Cerebellar cortex (tissue), 1 donor: ENCODE results near the gene MYRF.

ENCODE experiments used
- DNase-seq: peaks from one replicate; pipeline ENCODE4 v3.0.0-alpha.2; 2015; ENCODE audit warnings: low spot score

The MYRF gene

GRCh38 chr11:61718621-61719302, 33.7 kb upstream of the MYRF start:
- no peak for DNase-seq

GRCh38 chr11:61719978-61720377, 32.5 kb upstream of the MYRF start:
- DNase-seq, result no peak

GRCh38 chr11:61720597-61720996, 31.8 kb upstream of the MYRF start:
- DNase-seq, result no peak

- DNase-seq, result no peak
Measured at GRCh38 chr11:61724437-61724836, 28.0 kb upstream of the MYRF start.

- DNase-seq, result no peak
Measured at GRCh38 chr11:61725781-61726231, 26.6 kb upstream of the MYRF start.

- DNase-seq, result no peak
Measured at GRCh38 chr11:61726775-61727174, 25.7 kb upstream of the MYRF start.

- peak; percentile 76 for DNase-seq
Measured at GRCh38 chr11:61727401-61727811, 25.0 kb upstream of the MYRF start.

- DNase-seq, result no peak
Measured at GRCh38 chr11:61728066-61728939, 24.1 kb upstream of the MYRF start.

- no peak for DNase-seq
Measured at GRCh38 chr11:61728940-61729219, 23.6 kb upstream of the MYRF start.

GRCh38 chr11:61730240-61730994, 22.0 kb upstream of the MYRF start:
- no peak for DNase-seq

- no peak for DNase-seq
Measured at GRCh38 chr11:61731211-61731951, 21.1 kb upstream of the MYRF start.

GRCh38 chr11:61731952-61732675, 20.3 kb upstream of the MYRF start:
- no peak for DNase-seq

GRCh38 chr11:61732705-61733104, 19.7 kb upstream of the MYRF start:
- DNase-seq, result peak; percentile 79

GRCh38 chr11:61733120-61733978, 19.1 kb upstream of the MYRF start:
- peak; percentile 87 for DNase-seq

GRCh38 chr11:61734767-61735166, 17.7 kb upstream of the MYRF start:
- DNase-seq, result no peak

- DNase-seq, result no peak
Measured at GRCh38 chr11:61735391-61735790, 17.0 kb upstream of the MYRF start.

GRCh38 chr11:61736310-61736709, 16.1 kb upstream of the MYRF start:
- no peak for DNase-seq

- DNase-seq, result no peak
Measured at GRCh38 chr11:61737131-61737530, 15.3 kb upstream of the MYRF start.

GRCh38 chr11:61737636-61738386, 14.6 kb upstream of the MYRF start:
- no peak for DNase-seq

GRCh38 chr11:61738776-61739175, 13.7 kb upstream of the MYRF start:
- no peak for DNase-seq
